GM12801 (cell line): ENCODE results near the gene ZSWIM4.

ENCODE experiments used
- CTCF ChIP-seq: IDR thresholded peaks from one replicate; pipeline ENCODE4 v1.5.1; 2011; ENCODE audit warnings: control low read depth; ENCODE audit not compliant: insufficient read length; ENCODE audit errors: extremely low read depth

The ZSWIM4 gene

DNA sequence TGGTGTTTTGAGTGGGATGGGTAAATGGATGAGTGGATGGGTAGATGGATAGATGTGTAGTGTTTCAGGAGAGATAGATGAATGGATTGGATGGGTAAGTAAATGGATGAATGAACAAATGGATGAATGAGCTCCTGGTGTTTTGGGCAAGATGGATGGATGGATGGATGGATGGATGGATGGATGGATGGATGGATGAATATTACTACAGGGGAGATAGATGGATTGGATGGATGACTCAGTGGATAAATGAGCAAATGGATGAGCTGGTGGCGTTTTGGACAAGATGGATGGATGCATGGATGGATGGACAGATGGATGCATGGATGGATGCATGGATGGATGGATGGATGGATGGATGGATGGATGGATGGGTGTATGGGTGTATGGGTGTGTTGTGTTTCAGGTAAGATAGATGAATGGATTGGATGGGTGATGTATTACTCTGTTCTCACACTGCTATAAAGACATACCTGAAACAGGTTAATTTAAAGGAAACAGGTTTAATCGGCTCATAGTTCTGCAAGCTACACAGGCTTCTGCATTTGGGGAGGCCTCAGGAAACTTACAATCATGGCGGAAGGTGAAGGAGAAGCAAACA is 12.3 kb downstream of the ZSWIM4 start:
- TF ChIP-seq CTCF, result no peak

GRCh38 chr19:13808856-13809255 is 13.6 kb downstream of the ZSWIM4 start:
- TF ChIP-seq CTCF, result no peak

- TF ChIP-seq CTCF, result no peak
These were observed 17.3 kb downstream of the ZSWIM4 start for GRCh38 chr19:13812544-13812943.

GRCh38 chr19:13813147-13813546 is 17.9 kb downstream of the ZSWIM4 start:
- TF ChIP-seq CTCF, result no peak

- no peak for TF ChIP-seq CTCF
These were observed 19.3 kb downstream of the ZSWIM4 start for GRCh38 chr19:13814550-13814949.

DNA sequence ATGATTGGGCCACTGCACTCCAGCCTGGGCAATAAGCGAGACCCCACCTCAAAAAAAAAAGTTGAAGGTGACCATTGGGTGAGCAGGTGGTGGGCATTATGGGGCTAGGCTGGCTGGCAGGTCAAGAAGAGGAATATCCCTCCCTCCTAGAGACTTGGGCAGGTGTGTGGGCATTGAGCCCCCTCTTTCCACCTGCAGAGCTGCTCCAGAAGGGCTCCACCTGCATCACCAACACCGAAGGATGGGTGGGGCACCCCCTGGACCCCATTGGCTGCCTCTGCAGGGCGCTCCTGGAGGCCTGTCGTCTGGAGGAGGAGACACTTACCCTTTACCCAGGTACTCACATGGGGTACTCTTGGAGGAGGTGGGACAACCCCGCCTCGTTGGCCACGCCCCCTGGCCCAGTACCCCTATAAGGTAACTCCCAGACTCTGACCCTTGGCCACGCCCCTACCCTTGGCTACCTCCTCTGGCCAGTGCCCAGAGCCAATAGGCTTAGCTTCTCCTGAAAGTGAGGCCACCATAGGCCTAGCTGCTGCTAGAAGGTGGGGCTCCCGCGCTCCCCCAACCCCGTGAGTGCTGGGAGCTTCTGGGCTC is 21.9 kb downstream of the ZSWIM4 start:
- no peak for TF ChIP-seq CTCF

DNA sequence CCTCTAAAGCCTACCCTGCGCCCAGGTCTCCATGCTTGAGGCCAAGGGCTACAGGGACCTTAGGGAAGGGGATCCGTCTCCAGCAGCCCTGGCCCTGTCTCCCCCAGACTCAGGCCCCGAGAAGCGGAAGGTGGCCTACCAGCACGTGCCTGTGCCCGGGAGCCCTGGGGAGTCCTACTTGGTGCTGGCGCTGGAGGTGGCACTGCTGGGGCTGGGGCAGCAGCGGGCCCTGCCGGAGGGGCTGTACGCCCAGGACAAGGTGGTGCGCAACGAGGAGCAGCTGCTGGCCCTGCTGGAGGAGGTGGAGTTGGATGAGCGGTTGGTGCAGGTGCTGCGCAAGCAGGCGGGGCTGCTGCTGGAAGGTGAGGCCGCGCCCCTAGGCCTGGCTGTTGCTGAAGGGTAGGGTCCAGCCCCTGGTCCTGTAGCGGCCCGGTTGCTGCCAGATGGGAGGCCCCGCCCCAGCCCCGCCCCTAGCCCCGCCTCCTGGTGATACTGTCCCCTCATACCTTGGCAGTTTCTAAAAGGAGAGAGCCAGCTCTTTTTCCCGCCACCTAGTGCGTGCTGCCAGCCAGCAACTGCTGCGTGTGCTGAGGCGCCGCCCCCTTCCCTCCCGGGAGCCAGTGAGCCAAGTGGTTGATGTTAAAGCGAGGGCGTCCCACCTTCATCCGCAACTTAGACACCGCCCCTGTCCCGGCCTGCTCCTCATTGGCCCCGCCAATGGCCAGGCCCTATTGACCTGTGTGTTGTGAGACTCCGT is 22.6 kb downstream of the ZSWIM4 start:
- no peak for TF ChIP-seq CTCF
